HG02642 (cell line): ENCODE results near the gene TSPEAR.
"Not testable (repeated sequence)": the region's sequence is repeated elsewhere in the genome, so short reads cannot be mapped to it uniquely, and the experiment has no call there.

Source experiments
- ATAC-seq: cut with Tn5 transposase; IDR thresholded peaks from one replicate; pipeline ENCODE4 v1.9.1; 2021; ENCODE audit warnings: mild to moderate bottlenecking; ENCODE audit not compliant: unreplicated experiment, poor library complexity

The TSPEAR gene

GRCh38 chr21:44657635-44658540 is 53.5 kb downstream of the TSPEAR start, which contains the start of gene KRTAP12-3:
Gene KRTAP12-3, plus strand, starts transcription at chr21:44657932. Its CDS starts 48 bp downstream, at chr21:44657980.
- no peak for ATAC-seq

DNA sequence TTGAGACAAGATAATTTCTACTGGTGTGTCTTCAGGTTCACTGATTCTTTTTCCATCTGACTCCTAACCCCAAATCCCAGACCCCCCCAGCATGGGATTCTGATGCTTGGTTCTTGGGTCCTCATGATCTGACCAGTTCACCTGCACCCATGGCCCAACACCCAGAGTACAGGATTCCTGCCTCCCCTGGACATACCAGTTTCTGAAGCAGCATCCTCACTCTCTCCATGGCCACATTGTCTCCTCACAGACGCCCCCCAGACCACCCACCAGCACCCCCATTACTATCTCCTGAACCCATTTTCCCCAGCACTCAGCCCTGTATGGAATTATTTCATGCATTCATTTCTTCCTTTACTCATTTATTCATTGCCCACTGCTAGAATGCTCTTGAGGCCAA is 54.5 kb downstream of the TSPEAR start:
- no peak for ATAC-seq

- ATAC-seq = no peak
Observed at GRCh38 chr21:44654576-44655175, 56.7 kb downstream of the TSPEAR start, which contains the start of gene KRTAP12-4. Gene KRTAP12-4, minus strand, starts transcription at chr21:44654659. Its CDS starts 45 bp downstream, at chr21:44654614.

DNA sequence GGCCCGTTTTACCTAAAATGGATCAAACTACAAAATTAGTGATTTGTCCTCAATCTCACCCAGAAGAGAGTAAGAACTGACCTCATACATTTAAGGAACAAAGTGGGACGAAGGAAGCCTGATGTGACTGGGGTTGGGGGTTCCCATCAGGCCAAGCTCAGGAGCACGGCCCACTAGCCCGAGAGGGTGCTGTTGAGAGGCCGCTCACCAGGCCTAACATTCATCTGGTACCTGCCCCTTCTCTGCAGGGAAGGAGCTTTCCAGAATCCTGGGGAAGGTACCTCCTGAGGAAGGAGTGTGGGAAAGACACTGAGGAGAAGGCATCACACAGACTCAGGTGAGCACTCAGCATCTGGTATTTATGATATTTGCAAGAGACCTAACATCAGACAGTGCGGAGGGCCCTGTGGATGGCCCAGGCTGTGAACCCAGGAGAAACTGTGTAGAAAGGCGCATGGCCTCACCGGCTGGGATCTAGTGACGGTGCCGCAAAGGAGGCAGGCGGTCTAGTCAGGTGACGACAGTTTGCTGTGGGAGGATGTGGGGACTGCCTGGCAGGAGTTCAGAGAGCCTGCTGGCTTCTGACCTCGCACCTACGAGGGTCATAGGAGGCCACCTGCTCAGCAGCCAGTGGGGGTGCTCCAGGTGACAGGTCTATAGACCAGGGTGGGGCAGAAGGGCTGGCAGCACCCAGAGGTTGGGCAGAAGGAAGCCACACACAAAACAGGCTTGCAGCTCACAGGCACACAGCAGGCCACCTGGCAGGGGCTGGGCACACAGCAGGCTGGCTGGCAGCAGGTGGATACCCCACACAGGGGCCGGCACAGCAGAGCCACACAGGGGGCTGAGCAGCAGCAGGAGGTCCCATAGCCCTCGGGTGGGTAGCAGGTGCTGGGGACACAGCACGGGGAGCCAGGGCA is 57.5 kb downstream of the TSPEAR start:
- ATAC-seq = no peak

- ATAC-seq = no peak
Observed at GRCh38 chr21:44653123-44653522, 58.2 kb downstream of the TSPEAR start.

DNA sequence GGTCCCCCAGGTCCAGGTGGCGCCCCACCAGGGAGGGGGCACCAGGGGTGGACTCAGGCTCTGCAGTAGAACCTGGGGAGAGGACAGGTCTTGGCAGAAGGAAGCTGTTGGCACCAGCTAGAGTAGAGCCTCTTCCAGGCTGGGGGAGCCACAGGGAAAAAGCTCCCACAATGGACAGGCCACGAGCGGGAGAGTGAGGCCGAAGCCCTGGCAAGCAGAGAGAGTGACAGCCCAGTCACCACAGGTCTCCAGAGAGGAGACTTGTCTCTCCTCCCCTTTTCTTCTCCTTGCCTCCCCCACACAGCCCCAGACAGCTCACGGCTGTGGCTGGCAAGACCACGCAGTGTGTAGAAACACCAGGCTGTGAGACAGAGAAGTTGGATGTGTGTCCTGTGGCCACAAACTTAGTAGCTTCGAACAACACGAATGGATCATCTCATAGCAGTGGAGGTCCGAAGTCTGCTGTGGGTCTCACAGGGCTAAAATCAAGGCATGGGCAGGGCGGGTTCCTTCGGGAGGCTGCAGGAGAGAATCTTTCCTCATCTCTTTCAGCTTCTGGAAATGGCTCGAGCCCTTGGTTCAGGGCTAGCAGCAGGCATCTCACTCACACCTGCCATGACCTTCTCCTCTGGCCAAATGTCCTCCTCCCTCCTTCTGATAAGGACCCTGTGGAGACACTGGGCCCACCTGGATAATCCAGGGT is 60.2 kb downstream of the TSPEAR start:
- no peak for ATAC-seq

GRCh38 chr21:44650265-44650972 is 61.0 kb downstream of the TSPEAR start:
- no peak for ATAC-seq

GRCh38 chr21:44649521-44650100 is 61.8 kb downstream of the TSPEAR start:
- ATAC-seq = no peak

GRCh38 chr21:44648557-44649311 is 62.6 kb downstream of the TSPEAR start:
- no peak for ATAC-seq

GRCh38 chr21:44647222-44647552 is 64.2 kb downstream of the TSPEAR start:
- ATAC-seq = no peak

GRCh38 chr21:44646366-44647221 is 64.8 kb downstream of the TSPEAR start, which contains the start of gene KRTAP10-11:
Gene KRTAP10-11, plus strand, starts transcription at chr21:44646414. Its CDS starts 45 bp downstream, at chr21:44646459.
- ATAC-seq = not testable (repeated sequence)

DNA sequence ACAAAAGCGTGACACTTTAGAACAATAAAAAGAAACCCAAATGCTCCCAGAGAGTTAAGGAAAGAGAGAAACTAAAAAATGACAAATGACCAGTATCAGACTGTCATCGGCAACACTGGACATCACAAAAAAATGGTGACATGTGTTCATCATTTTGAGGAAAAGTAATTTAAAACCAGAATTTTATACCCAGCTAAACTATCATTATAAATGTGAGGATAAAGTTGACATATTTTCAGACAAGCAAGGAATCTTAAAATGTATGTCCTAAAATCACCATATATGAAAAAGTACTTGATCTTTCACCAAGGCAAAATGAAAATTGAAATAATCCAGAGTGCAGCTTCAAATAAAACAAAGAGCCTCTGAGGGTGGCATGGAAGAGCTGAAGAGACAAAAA is 66.5 kb downstream of the TSPEAR start:
- ATAC-seq = no peak

GRCh38 chr21:44643741-44644310 is 67.5 kb downstream of the TSPEAR start:
- no peak for ATAC-seq

GRCh38 chr21:44640761-44641160 is 70.6 kb downstream of the TSPEAR start:
- ATAC-seq = no peak

DNA sequence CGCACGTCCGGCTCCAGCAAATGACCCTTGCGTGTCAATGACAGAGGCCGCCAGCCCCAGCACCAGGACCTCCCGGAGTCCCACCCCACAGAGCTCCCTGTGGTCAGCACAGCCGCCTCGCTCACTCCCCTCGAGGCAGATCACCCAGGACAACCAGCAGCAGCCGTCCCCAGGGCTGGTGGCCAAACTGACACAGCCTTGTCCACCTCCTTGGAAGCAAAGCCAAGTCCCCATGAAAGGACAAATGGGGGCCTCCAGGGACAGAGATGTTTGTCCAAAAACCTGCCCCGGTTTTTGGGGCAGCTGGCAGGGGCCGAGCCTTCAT is 72.1 kb downstream of the TSPEAR start:
- ATAC-seq = no peak

GRCh38 chr21:44638506-44639330 is 72.7 kb downstream of the TSPEAR start:
- not testable (repeated sequence) for ATAC-seq
